ENCODE measurements around the gene OR4C11.

The OR4C11 gene, protein sequence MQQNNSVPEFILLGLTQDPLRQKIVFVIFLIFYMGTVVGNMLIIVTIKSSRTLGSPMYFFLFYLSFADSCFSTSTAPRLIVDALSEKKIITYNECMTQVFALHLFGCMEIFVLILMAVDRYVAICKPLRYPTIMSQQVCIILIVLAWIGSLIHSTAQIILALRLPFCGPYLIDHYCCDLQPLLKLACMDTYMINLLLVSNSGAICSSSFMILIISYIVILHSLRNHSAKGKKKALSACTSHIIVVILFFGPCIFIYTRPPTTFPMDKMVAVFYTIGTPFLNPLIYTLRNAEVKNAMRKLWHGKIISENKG

DNA sequence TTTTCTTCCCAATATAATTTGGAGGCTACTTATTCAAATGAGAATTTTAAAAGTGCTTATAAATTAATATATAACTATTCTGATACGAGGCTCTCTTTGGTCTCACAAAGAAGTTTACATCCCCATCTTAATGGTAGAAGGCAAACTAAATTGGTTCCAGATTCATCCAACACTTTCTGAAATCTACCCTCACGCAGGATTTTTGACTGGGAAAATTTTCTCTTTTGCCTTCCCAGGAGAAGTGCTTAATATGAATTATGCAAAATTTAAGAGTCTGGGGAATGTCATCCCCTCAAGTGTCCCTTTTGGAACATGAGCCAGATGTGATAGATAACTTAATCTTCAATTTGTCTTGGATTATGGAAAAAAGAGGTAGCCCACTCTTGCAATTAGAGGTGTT, at the start of gene OR4C11:
Gene OR4C11 (minus strand): TSS at position 101 of the 400 bp plus-strand sequence. CDS start 3,272 bp downstream, outside the sequence.
- no peak for DNase-seq

- no peak for DNase-seq
Measured at GRCh38 chr11:55655096-55655495, 47.7 kb upstream of the OR4C11 start.

- DNase-seq = no peak
Measured at GRCh38 chr11:55652560-55652959, 45.1 kb upstream of the OR4C11 start.

DNA sequence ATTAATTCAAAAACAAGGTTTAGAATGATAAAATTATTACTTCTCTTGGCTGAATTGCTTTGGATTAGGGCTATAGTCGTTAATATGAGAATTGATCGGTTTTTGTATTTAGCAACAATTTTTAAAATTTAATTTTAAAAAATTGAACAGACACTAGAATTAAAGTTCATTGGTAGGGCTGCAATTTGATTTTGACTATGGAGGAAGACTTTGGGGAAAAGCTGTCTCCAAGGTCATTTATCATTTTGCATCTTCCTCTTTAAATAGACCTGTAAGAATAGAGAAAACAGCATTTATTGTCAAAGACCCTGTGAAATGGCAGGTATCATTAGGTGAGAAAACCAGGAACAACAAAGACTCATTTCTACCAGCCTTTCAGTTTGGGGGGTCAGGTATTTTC, 40.6 kb upstream of the OR4C11 start, which contains the start of gene OR4S2:
Gene OR4S2 (plus strand): TSS at position 301 of the 400 bp plus-strand sequence. CDS start 2,577 bp downstream, outside the sequence.
- no peak for DNase-seq

DNA sequence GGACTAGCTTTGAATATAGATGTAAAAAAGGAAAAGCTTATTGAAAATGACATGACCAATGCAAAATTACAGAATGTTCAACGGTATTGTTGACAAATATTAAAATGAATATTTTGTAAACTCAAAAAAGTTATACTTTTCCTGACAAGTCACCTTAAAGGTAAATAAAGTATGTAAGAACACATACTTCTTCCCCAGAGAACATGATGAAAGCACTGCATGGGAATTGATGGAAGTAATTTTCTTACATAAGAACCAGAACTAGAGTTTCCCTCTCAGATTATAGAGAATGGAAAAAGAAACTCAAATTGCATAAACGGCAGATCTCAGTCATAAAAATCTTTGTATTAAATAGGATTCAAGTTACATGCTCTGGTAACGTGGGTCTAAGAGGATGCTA, 27.4 kb upstream of the OR4C11 start, which contains the start of gene OR4P4:
Gene OR4P4 (plus strand): TSS at position 301 of the 400 bp plus-strand sequence.
- no peak for DNase-seq

GRCh38 chr11:55624531-55624930, 17.1 kb upstream of the OR4C11 start:
- no peak for DNase-seq

GRCh38 chr11:55572548-55572947, 34.9 kb downstream of the OR4C11 start:
- no peak for DNase-seq

GRCh38 chr11:55571828-55572227, 35.6 kb downstream of the OR4C11 start, which contains the start of gene OR4C16:
Gene OR4C16, plus strand, starts transcription at chr11:55572128. Its CDS starts 0 bp downstream, at chr11:55572128.
- no peak for DNase-seq

DNA sequence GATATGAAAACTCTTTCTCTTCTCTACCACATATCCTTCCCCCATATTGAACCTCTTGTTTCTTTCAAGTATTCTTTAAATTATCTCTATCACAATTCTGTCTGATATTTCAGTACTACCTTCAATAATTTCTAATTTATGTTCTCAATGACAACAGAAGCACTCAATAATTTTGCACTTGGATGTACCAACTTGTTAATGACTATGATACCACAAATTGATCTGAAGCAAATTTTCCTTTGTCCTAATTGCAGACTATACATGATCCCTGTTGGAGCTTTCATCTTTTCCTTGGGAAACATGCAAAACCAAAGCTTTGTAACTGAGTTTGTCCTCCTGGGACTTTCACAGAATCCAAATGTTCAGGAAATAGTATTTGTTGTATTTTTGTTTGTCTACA, 53.3 kb downstream of the OR4C11 start, which contains the start of gene OR4C15:
Gene OR4C15 (plus strand): TSS at position 301 of the 400 bp plus-strand sequence. CDS start 0 bp downstream, at position 301.
- DNase-seq = no peak

All from DMS153 (cell line).